LNCaP clone FGC (cell line): Measurements from ENCODE around the gene SRP68.

Experiments used
- DNase-seq: peaks from one replicate; pipeline ENCODE4 v3.0.0-alpha.2; 2011; ENCODE audit warnings: low read depth
- H3K4me3 ChIP-seq: 2 replicates; pipeline ENCODE4 v1.5.1; 2011; ENCODE audit warnings: mild to moderate bottlenecking, low read depth, low read length, control low read depth
- TF ChIP-seq, protein P1 (sequence below): IDR thresholded peaks from 2 replicates; pipeline ENCODE4 v1.5.1; 2012; ENCODE audit warnings: mild to moderate bottlenecking; ENCODE audit not compliant: control insufficient read depth, insufficient read depth; ENCODE audit errors: extremely low read depth

SRP68 gene

GRCh38 chr17:76008208-76008607 lies 64.1 kb downstream of the SRP68 start:
- TF ChIP-seq, protein P1, sequence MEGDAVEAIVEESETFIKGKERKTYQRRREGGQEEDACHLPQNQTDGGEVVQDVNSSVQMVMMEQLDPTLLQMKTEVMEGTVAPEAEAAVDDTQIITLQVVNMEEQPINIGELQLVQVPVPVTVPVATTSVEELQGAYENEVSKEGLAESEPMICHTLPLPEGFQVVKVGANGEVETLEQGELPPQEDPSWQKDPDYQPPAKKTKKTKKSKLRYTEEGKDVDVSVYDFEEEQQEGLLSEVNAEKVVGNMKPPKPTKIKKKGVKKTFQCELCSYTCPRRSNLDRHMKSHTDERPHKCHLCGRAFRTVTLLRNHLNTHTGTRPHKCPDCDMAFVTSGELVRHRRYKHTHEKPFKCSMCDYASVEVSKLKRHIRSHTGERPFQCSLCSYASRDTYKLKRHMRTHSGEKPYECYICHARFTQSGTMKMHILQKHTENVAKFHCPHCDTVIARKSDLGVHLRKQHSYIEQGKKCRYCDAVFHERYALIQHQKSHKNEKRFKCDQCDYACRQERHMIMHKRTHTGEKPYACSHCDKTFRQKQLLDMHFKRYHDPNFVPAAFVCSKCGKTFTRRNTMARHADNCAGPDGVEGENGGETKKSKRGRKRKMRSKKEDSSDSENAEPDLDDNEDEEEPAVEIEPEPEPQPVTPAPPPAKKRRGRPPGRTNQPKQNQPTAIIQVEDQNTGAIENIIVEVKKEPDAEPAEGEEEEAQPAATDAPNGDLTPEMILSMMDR = no peak
- no peak for DNase-seq
- no peak overlapping the region for H3K4me3 ChIP-seq

DNA sequence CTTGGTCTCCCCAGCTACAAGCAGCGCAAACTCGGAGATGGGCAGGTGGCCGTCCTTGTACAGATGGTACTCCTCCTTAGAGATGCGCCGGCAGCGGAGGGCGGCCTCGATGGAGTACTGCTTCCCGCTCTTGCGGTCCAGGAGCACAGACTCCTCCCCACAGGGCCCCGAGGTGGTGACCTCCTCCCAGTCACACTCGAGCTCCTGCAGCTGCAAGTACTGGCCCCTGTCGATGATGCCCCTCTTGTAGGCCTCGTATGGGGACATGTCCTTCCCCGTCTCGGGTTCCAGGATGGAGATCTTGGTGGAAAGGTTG lies 64.5 kb downstream of the SRP68 start:
- no peak for DNase-seq

GRCh38 chr17:76007131-76007849 lies 65.0 kb downstream of the SRP68 start:
- TF ChIP-seq, protein P1 = no peak
- no peak overlapping the region for H3K4me3 ChIP-seq
- no peak for DNase-seq

More for the DNA sequence above, 64.5 kb downstream of the SRP68 start:
- H3K4me3 ChIP-seq = no peak overlapping the region
- TF ChIP-seq, protein P1 = no peak

- TF ChIP-seq, protein P1 = peak; percentile 65
- H3K4me3 ChIP-seq = no peak overlapping the region
- no peak for DNase-seq
Observed at GRCh38 chr17:76005263-76006149, 66.8 kb downstream of the SRP68 start.

DNA sequence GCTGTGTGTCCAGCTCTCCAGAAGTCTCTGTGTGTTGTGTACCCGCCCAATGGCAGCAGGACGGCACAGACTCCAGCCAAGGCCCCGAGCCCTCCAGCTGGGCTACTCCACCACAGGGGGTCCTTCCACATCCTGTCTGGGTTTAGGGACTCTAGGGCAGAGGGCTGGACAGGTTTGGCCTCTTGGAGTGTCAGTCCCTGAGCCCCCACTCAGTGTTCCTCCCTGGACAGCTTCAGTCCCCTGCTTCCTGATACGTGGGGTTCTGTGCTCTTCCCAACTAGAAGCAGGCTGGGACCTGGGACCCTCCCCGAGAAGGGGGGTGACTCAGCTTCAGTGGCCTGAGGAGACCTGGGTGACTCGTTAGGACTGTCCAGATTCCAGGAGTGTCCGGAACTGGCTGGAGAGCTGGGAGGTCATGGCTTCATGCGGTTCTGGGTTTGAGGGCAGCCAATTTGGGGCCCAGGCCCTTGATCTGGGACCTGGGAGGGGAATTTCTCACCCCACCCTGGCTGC lies 67.5 kb downstream of the SRP68 start:
- DNase-seq = no peak
- H3K4me3 ChIP-seq = no peak overlapping the region
- TF ChIP-seq, protein P1 = no peak

- DNase-seq = no peak
- no peak overlapping the region for H3K4me3 ChIP-seq
- TF ChIP-seq, protein P1 = no peak
Observed at GRCh38 chr17:76003915-76004314, 68.4 kb downstream of the SRP68 start.
